CD8-positive, alpha-beta memory T cell (primary cell): ENCODE results near the gene DCDC1. TPM values are rescaled to one million over a fixed set of nuclear protein-coding genes. Genes with fewer than 3 reads are reported as not detected.

Experiments used
- CTCF ChIA-PET: fragments of 350-600 bp; sonication (Branson Sonifier 250); formaldehyde crosslinking; loops from one replicate; lab custom pipeline; 2021; ENCODE audit warnings: antibody characterized with exemption; lab: Charles Lee
- POLR2A ChIA-PET: fragments of 350-600 bp; sonication (Branson Sonifier 250); formaldehyde crosslinking; loops from one replicate; lab custom pipeline; 2021; ENCODE audit warnings: antibody characterized with exemption; lab: Charles Lee
- DNase-seq, 5 donors: peaks; one replicate each; pipeline versions ENCODE4 v3.0.0 to v3.0.0-alpha.2; 2020 to 2022; ENCODE audit warnings: mixed read lengths in 1 of 5
- H3K27ac ChIP-seq: one replicate; pipeline ENCODE4 v1.7.0; 2013; ENCODE audit warnings: low read depth, mild to moderate bottlenecking, low read length, moderate library complexity
- H3K27me3 ChIP-seq: 2 replicates; pipeline ENCODE4 v1.7.0; 2013; ENCODE audit warnings: low read length, mild to moderate bottlenecking; ENCODE audit not compliant: insufficient read depth, poor library complexity, severe bottlenecking
- H3K36me3 ChIP-seq: 2 replicates; pipeline ENCODE4 v1.7.0; 2013; ENCODE audit warnings: mild to moderate bottlenecking, low read length, moderate library complexity; ENCODE audit not compliant: insufficient read depth
- H3K4me1 ChIP-seq: 2 replicates; pipeline ENCODE4 v1.7.0; 2013; ENCODE audit warnings: mild to moderate bottlenecking, low read length, moderate library complexity; ENCODE audit not compliant: insufficient read depth
- H3K4me3 ChIP-seq: 2 replicates; pipeline ENCODE4 v1.7.0; 2013; ENCODE audit warnings: mild to moderate bottlenecking, low read length
- H3K9me3 ChIP-seq: 2 replicates; pipeline ENCODE4 v1.7.0; 2013; ENCODE audit warnings: mild to moderate bottlenecking, low read length
- H3K27ac Mint-ChIP-seq, 8 donors: one replicate each; pipeline ENCODE4 v1.8.0; 2020 to 2021; ENCODE audit warnings: mixed read lengths in 8 of 8, mild to moderate bottlenecking in 6 of 8, inconsistent platforms in 3 of 8, moderate library complexity in 3 of 8
- H3K27me3 Mint-ChIP-seq, 2 donors: one replicate each; pipeline ENCODE4 v1.8.0; 2020 to 2021; ENCODE audit warnings: mixed read lengths in 2 of 2, mild to moderate bottlenecking in 1 of 2, moderate library complexity in 1 of 2
- H3K36me3 Mint-ChIP-seq, 3 donors: one replicate each; pipeline ENCODE4 v1.8.0; 2020 to 2021; ENCODE audit warnings: mixed read lengths in 3 of 3, inconsistent platforms in 1 of 3, mild to moderate bottlenecking in 1 of 3
- H3K4me1 Mint-ChIP-seq, 3 donors: one replicate each; pipeline ENCODE4 v1.8.0; 2020 to 2021; ENCODE audit warnings: mixed read lengths in 3 of 3, inconsistent platforms in 1 of 3, mild to moderate bottlenecking in 1 of 3
- H3K4me3 Mint-ChIP-seq, 7 donors: one replicate each; pipeline ENCODE4 v1.8.0; 2020 to 2021; ENCODE audit warnings: mixed read lengths in 7 of 7, mild to moderate bottlenecking in 6 of 7, moderate library complexity in 4 of 7, inconsistent platforms in 2 of 7
- H3K9me3 Mint-ChIP-seq, 5 donors: one replicate each; pipeline ENCODE4 v1.8.0; 2020 to 2022; ENCODE audit warnings: mixed read lengths in 5 of 5, mild to moderate bottlenecking in 3 of 5, moderate library complexity in 2 of 5, inconsistent platforms in 1 of 5
- polyA plus RNA-seq: library from polyadenylated mRNA; unstranded; fragments of 300-500 nt; fragmentation: Illumina TruSeq; gene quantifications from one replicate; pipeline ENCODE4 v1.2.3, GENCODE V29; 2021
- total RNA-seq, 2 experiments: library from RNA; stranded (reverse); gene quantifications; one replicate each; pipeline ENCODE4 v1.2.3, GENCODE V29; 2021

DCDC1 gene
- total and polyA plus RNA-seq, 3 experiments from 2014 or later, result 0.07 to 0.15 TPM; not detected in 1

GRCh38 chr11:31361743-31362142 lies 7.8 kb downstream of the DCDC1 start:
- POLR2A ChIA-PET, result no interaction called here
- Mint-ChIP-seq H3K27ac (peak overlapping the region in 1 of 8 donors; percentile 76), H3K9me3 (no peaks in the 10 kb centered on the region), H3K36me3 (peaks cover 0 to 2% (median 0%) of the 10 kb centered on the region in 3 donors), H3K4me3 (peak overlapping the region in 2 of 7 donors; percentile 15 to 19), H3K4me1 (peaks cover 7 to 19% (median 9%) of the 10 kb centered on the region in 3 donors), H3K27me3 (peaks cover 0 to 11% of the 10 kb centered on the region in 2 donors)
- Histone ChIP-seq H3K36me3 (no peaks in the 10 kb centered on the region), H3K27ac (no peak overlapping the region), H3K4me1 (peaks cover 12% of the 10 kb centered on the region), H3K27me3 (no peaks in the 10 kb centered on the region), H3K4me3 (no peak overlapping the region), H3K9me3 (no peaks in the 10 kb centered on the region)
- CTCF ChIA-PET, result no interaction called here
- DNase-seq, result no peak

GRCh38 chr11:31355817-31356216 lies 13.7 kb downstream of the DCDC1 start:
- Mint-ChIP-seq H3K36me3 (no peaks in the 10 kb centered on the region), H3K9me3 (no peaks in the 10 kb centered on the region), H3K27ac (no peak overlapping the region), H3K27me3 (peaks cover 7 to 39% of the 10 kb centered on the region in 2 donors), H3K4me3 (no peak overlapping the region), H3K4me1 (no peaks in the 10 kb centered on the region)
- H3K27me3 ChIP-seq, result no peaks in the 10 kb centered on the region
- ChIA-PET CTCF (no interaction called here), POLR2A (no interaction called here)
- H3K27ac ChIP-seq, result no peak overlapping the region
- no peak overlapping the region for H3K4me3 ChIP-seq
- H3K36me3 ChIP-seq, result no peaks in the 10 kb centered on the region
- no peaks in the 10 kb centered on the region for H3K9me3 ChIP-seq
- DNase-seq, result no peak
- H3K4me1 ChIP-seq, result no peaks in the 10 kb centered on the region

GRCh38 chr11:31355131-31355530 lies 14.4 kb downstream of the DCDC1 start:
- DNase-seq, result no peak
- Histone ChIP-seq H3K9me3 (no peaks in the 10 kb centered on the region), H3K27ac (no peak overlapping the region), H3K36me3 (no peaks in the 10 kb centered on the region), H3K27me3 (peaks cover 4% of the 10 kb centered on the region), H3K4me1 (no peaks in the 10 kb centered on the region), H3K4me3 (no peak overlapping the region)
- Mint-ChIP-seq H3K36me3 (no peaks in the 10 kb centered on the region), H3K27me3 (peaks cover 7 to 35% of the 10 kb centered on the region in 2 donors), H3K27ac (no peak overlapping the region), H3K4me1 (no peaks in the 10 kb centered on the region), H3K4me3 (no peak overlapping the region), H3K9me3 (no peaks in the 10 kb centered on the region)
- POLR2A ChIA-PET, result no interaction called here
- CTCF ChIA-PET, result no interaction called here

- Mint-ChIP-seq H3K36me3 (no peaks in the 10 kb centered on the region), H3K9me3 (no peaks in the 10 kb centered on the region), H3K27ac (no peak overlapping the region), H3K27me3 (peaks cover 7 to 39% of the 10 kb centered on the region in 2 donors), H3K4me1 (no peaks in the 10 kb centered on the region), H3K4me3 (no peak overlapping the region)
- ChIA-PET POLR2A (no interaction called here), CTCF (no interaction called here)
- Histone ChIP-seq H3K4me1 (no peaks in the 10 kb centered on the region), H3K4me3 (no peak overlapping the region), H3K27ac (no peak overlapping the region), H3K36me3 (no peaks in the 10 kb centered on the region), H3K9me3 (no peaks in the 10 kb centered on the region), H3K27me3 (peaks cover 4% of the 10 kb centered on the region)
- no peak for DNase-seq
Observed at GRCh38 chr11:31351168-31351567, 18.4 kb downstream of the DCDC1 start.

- Histone ChIP-seq H3K9me3 (no peaks in the 10 kb centered on the region), H3K4me3 (no peak overlapping the region), H3K36me3 (no peaks in the 10 kb centered on the region), H3K27me3 (no peaks in the 10 kb centered on the region), H3K4me1 (no peaks in the 10 kb centered on the region), H3K27ac (no peak overlapping the region)
- ChIA-PET CTCF (no interaction called here), POLR2A (no interaction called here)
- H3K36me3 Mint-ChIP-seq, result no peaks in the 10 kb centered on the region
- no peak overlapping the region for H3K27ac Mint-ChIP-seq
- peaks cover 9 to 49% of the 10 kb centered on the region in 2 donors for H3K27me3 Mint-ChIP-seq
- H3K4me1 Mint-ChIP-seq, result no peaks in the 10 kb centered on the region
- H3K9me3 Mint-ChIP-seq, result no peaks in the 10 kb centered on the region
- peak in 1 of 5 donors; percentile 17 for DNase-seq
- no peak overlapping the region for H3K4me3 Mint-ChIP-seq
Observed at GRCh38 chr11:31340903-31341572, 28.5 kb downstream of the DCDC1 start.

- Histone ChIP-seq H3K27ac (no peak overlapping the region), H3K4me1 (no peaks in the 10 kb centered on the region), H3K4me3 (no peak overlapping the region), H3K27me3 (no peaks in the 10 kb centered on the region), H3K9me3 (no peaks in the 10 kb centered on the region), H3K36me3 (no peaks in the 10 kb centered on the region)
- no peaks in the 10 kb centered on the region for H3K4me1 Mint-ChIP-seq
- peaks cover 14 to 61% of the 10 kb centered on the region in 2 donors for H3K27me3 Mint-ChIP-seq
- POLR2A ChIA-PET, result no interaction called here
- H3K4me3 Mint-ChIP-seq, result no peak overlapping the region
- H3K27ac Mint-ChIP-seq, result no peak overlapping the region
- no peak for DNase-seq
- CTCF ChIA-PET, result no interaction called here
- H3K9me3 Mint-ChIP-seq, result peaks cover 0 to 1% (median 0%) of the 10 kb centered on the region in 5 donors
- H3K36me3 Mint-ChIP-seq, result no peaks in the 10 kb centered on the region
Observed at GRCh38 chr11:31337806-31338205, 31.7 kb downstream of the DCDC1 start.

- H3K27me3 ChIP-seq, result no peaks in the 10 kb centered on the region
- H3K4me1 ChIP-seq, result no peaks in the 10 kb centered on the region
- ChIA-PET POLR2A (no interaction called here), CTCF (no interaction called here)
- H3K27ac Mint-ChIP-seq, result no peak overlapping the region
- no peaks in the 10 kb centered on the region for H3K36me3 Mint-ChIP-seq
- H3K9me3 ChIP-seq, result no peaks in the 10 kb centered on the region
- no peak overlapping the region for H3K27ac ChIP-seq
- peaks cover 6 to 13% (median 7%) of the 10 kb centered on the region in 3 donors for H3K4me1 Mint-ChIP-seq
- H3K4me3 ChIP-seq, result no peak overlapping the region
- H3K36me3 ChIP-seq, result no peaks in the 10 kb centered on the region
- no peak overlapping the region for H3K4me3 Mint-ChIP-seq
- H3K27me3 Mint-ChIP-seq, result peaks cover 7 to 17% of the 10 kb centered on the region in 2 donors
- peaks cover 0 to 4% (median 3%) of the 10 kb centered on the region in 5 donors for H3K9me3 Mint-ChIP-seq
- no peak for DNase-seq
Observed at GRCh38 chr11:31328697-31329096, 40.8 kb downstream of the DCDC1 start.

- peak overlapping the region; percentile 16 to 73 (median 54) for H3K4me3 Mint-ChIP-seq
- no peaks in the 10 kb centered on the region for H3K36me3 Mint-ChIP-seq
- H3K27me3 Mint-ChIP-seq, result peaks cover 7 to 8% of the 10 kb centered on the region in 2 donors
Observed at GRCh38 chr11:31327417-31327816, 42.1 kb downstream of the DCDC1 start.

More at GRCh38 chr11:31327417-31327816, 42.1 kb downstream of the DCDC1 start:
- no peaks in the 10 kb centered on the region for H3K36me3 ChIP-seq
- no peaks in the 10 kb centered on the region for H3K9me3 ChIP-seq
- ChIA-PET CTCF (no interaction called here), POLR2A (no interaction called here)
- Mint-ChIP-seq H3K9me3 (peaks cover 0 to 4% (median 3%) of the 10 kb centered on the region in 5 donors), H3K27ac (no peak overlapping the region), H3K4me1 (peaks cover 6 to 13% (median 7%) of the 10 kb centered on the region in 3 donors)
- DNase-seq, result no peak
- no peak overlapping the region for H3K4me3 ChIP-seq
- no peaks in the 10 kb centered on the region for H3K27me3 ChIP-seq
- H3K27ac ChIP-seq, result no peak overlapping the region
- no peaks in the 10 kb centered on the region for H3K4me1 ChIP-seq
